GM12801 (cell line): ENCODE results near the gene BSX.

ENCODE experiments used
- TF ChIP-seq, protein P1 (sequence below): IDR thresholded peaks from one replicate; pipeline ENCODE4 v1.5.1; 2011; ENCODE audit warnings: control low read depth; ENCODE audit not compliant: insufficient read length; ENCODE audit errors: extremely low read depth

The BSX gene

DNA sequence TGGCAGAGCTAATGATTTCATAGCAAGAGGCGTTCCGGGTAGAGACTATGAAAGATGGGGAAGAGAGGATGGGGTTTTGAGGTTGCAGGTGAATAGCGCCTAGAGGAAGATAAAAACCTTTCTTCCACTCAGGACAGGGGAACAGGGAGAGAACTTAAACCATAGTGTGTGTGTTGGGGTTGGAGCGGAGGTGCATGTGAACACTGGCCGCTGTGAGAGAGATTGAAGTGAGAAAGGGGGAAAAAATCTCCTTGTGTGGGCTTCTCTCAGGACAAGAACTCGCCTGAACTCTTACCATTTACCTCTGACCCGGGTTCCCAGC lies 3.4 kb downstream of the BSX start:
- TF ChIP-seq, protein P1, sequence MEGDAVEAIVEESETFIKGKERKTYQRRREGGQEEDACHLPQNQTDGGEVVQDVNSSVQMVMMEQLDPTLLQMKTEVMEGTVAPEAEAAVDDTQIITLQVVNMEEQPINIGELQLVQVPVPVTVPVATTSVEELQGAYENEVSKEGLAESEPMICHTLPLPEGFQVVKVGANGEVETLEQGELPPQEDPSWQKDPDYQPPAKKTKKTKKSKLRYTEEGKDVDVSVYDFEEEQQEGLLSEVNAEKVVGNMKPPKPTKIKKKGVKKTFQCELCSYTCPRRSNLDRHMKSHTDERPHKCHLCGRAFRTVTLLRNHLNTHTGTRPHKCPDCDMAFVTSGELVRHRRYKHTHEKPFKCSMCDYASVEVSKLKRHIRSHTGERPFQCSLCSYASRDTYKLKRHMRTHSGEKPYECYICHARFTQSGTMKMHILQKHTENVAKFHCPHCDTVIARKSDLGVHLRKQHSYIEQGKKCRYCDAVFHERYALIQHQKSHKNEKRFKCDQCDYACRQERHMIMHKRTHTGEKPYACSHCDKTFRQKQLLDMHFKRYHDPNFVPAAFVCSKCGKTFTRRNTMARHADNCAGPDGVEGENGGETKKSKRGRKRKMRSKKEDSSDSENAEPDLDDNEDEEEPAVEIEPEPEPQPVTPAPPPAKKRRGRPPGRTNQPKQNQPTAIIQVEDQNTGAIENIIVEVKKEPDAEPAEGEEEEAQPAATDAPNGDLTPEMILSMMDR, result no peak

DNA sequence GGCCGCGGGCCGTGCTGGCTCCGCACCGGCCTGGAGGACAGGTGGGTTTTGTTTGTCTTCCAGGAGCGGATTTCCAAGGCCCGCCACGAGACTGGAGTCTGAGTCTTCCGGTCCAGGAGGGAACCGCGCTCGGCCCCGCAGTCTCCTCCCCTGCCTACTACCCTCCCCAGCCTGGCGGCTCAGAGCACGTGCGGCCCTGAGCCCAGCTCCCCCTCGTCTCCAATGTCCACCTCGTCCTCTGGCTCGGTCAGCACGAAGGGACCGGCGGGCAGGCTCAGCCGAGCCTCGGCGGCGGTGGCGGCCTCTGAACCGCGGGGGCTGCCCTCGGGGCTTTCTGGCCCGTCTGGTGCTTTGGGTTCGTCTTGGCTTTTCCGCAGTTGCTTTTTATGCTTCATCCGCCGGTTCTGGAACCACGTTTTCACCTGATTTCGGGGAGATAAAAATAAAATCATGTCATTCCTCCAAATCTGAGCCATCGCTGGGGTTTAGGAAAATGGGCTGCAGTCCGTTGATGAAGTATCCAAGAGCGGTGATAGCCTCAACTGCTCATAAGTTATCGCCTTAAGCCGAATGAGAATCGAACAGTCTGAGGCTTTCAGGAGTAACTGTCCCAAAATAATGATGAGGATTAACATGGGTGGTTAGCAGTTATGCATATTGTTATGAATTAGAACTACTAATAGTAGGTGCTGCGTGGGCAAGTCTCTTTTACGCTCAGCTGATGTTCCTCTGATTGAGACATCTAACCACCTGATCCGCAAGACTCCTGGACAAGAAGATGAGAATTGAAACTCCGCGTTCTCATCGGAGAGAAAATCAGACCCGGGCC lies 4.0 kb downstream of the BSX start:
- TF ChIP-seq, protein P1, result no peak

DNA sequence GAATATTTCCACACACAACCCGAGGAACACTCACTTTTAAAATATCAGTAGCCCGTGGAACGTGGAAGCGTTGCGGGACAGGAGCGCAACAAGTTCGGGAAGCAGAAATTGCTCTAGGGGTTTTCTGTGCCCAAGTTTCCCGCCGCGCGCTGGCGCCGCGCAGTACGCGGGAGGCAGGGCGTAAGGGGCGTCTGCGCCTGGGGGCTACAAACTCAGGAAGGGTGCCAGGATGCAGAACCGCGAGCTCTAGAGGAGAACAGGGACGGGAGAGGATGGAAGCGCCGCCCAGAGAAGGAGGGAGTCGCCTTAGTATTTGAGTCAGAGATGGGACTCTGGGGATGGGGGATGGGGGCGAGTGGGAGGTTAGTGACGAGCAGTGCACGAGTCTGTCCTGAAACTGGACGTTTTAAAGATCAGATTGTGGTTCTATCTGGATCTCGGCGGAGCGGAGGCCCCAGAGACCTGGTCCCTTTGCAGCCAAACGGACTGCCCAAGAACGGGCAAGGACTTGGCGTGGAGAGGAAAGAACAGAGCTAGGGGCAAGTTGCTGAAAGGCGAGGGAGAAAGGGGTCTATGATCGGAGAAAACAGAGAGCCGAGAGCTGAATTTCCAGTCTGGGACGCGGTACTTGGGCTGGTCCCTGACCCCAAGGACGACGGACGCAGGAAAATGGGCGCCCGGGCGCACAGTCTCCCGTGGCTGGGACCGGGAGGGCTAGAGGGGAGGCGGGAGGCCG lies 4.7 kb downstream of the BSX start:
- TF ChIP-seq, protein P1, result no peak

DNA sequence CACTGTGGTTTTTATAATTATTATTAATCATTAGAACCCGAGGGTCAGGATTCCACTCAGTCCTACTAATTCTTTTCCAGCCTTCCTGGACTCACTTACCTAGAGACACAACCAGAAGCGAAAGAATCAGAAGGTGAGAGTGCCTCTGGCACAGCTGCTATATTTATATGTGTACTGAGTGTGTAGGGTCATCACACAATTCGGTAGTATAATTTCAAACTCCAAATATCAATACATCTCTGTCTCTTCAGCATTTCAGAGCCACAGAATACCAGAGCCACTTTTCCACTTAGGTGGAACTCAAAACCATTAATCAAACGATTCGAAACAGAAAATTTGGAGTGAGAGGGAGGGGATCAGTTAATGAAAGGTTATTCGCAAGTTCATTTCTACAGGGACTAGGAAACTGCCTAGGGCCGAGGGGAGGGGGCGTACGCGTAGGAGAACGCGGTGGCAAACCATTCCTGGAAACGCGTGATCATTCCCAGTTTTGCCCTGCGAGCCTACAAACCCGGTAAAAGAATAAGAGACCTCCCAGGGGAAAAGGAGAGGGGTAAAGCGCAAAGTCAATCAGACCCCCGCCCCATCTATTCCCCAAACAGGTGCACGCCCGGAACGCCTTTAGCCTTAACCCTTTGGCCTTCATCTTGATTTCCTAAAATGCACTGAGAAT lies 5.4 kb downstream of the BSX start:
- TF ChIP-seq, protein P1, result no peak

DNA sequence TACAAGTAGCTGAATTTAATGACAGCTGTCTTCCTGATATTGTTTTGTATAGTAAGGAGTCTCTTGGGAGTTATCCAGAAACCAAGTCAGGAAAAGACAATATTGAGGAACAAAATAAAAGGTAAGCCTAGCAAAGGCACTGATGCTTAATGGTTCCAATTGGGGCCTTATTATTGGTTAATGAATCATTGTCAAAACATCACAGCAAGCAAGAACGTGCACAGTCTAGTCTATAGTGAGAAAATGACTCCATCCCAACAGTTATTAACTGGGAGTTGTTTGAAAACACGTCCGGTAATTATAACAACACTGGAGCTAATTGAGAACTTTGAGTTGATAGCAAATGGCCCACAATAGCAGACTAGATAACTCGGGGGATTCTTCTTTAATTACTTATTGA lies 17.7 kb downstream of the BSX start:
- TF ChIP-seq, protein P1, result no peak

DNA sequence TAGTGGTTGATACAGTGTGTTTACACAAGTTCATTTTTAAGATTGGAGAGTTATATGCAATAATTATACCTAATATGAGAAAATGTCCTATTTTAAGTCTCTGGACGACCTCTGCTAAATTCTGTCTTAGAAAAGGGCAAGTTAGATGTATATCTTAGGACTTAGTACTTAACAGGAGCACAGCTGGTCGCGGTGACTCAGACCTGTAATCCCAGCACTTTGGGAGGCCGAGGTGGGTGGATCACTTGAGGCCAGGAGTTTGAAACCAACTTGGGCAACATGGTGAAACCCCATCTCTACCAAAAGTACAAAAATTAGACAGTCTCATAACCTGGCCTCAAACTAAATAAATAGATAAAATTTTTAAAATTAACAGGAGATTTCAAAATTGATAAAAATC lies 27.2 kb downstream of the BSX start:
- TF ChIP-seq, protein P1, result no peak

DNA sequence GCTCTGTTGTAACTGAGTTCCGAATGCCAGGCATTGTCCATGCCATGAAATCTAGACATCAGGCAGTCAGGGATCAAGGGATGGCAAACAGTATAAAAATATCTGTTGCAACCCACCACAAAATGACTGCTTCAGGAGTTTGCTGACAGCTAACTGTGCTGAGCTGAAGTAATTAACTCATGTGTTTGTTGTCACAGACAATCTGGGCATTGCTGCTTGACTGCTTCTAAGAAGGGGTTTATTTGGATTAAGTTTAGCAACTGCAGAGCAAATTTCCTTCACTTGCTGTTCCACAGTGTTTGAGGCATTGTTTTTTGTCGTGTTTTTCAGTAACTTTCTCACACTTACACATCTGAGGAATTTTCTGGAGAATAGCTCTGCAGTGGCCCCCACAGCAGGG lies 30.4 kb downstream of the BSX start:
- TF ChIP-seq, protein P1, result no peak
